Right cardiac atrium (tissue), 5 donors: ENCODE measurements around the gene CFAP100. TPM values are rescaled to one million over a fixed set of nuclear protein-coding genes. Genes with fewer than 3 reads are reported as not detected.

Source experiments
- ATAC-seq, 2 donors: fragments of 200-7000 bp; cut with Tn5 transposase; one replicate each; pipeline versions ENCODE4 v1.8.0 to v1.9.1; 2020; ENCODE audit warnings: moderate library complexity in 2 of 2, mild to moderate bottlenecking in 1 of 2
- DNase-seq, 3 donors: peaks; one replicate each; pipeline ENCODE4 v3.0.0-alpha.2; 2020
- H3K27ac ChIP-seq: one replicate; pipeline ENCODE4 v1.5.1; 2013; ENCODE audit warnings: mild to moderate bottlenecking, low read length, control low read depth, moderate library complexity
- H3K27me3 ChIP-seq: one replicate; pipeline ENCODE4 v1.6.1; 2013; ENCODE audit not compliant: control insufficient read depth, insufficient read depth
- H3K4me1 ChIP-seq: one replicate; pipeline ENCODE4 v1.6.1; 2013; ENCODE audit warnings: low read length; ENCODE audit not compliant: control insufficient read depth, insufficient read depth
- H3K4me3 ChIP-seq: one replicate; pipeline ENCODE4 v1.5.1; 2013; ENCODE audit warnings: low read length, control low read depth
- H3K9me3 ChIP-seq: one replicate; pipeline ENCODE4 v1.6.1; 2013; ENCODE audit warnings: low read length; ENCODE audit not compliant: control insufficient read depth
- WGBS: extraction: QIAGEN DNeasy Blood & Tissue Kit; methylation state at CpG from one replicate; pipeline ENCODE4 v1.1.7; 2013; 5-methylcytosine and 5-hydroxymethylcytosine counted together
- intact Hi-C, 4 donors: fragments of 100-400 bp; cut with DNase I; formaldehyde crosslinking; loops; one replicate each; pipeline versions ENCODE4 v1.11.0 to v1.14.0; 2022 to 2023
- polyA plus RNA-seq: library from polyadenylated mRNA; stranded (reverse); fragments of 200-250 nt; gene quantifications from one replicate; pipeline ENCODE4 v1.2.3, GENCODE V29; 2013
- total RNA-seq, 4 donors: library from RNA; stranded (reverse); fragmentation: NEBNext Ultra II Directional; extraction: Animal tissue kit (Norgen Biotek cat#: 25700); gene quantifications; one replicate each; pipeline ENCODE4 v1.2.1, GENCODE V29; 2021
- donor health status: healthy with polysubstance abuse.
- donor health status: DM: no; HTN: yes; CAD: no.
- donor health status: DM: no; HTN: no; CAD: no.
- donor health status: DM: no; HTN: yes; CAD: no; lungs with severe emphysema.
- donor health status: DM: yes; HTN: yes; CAD: no.

The CFAP100 gene
- total and polyA plus RNA-seq, 5 donors: not detected

DNA sequence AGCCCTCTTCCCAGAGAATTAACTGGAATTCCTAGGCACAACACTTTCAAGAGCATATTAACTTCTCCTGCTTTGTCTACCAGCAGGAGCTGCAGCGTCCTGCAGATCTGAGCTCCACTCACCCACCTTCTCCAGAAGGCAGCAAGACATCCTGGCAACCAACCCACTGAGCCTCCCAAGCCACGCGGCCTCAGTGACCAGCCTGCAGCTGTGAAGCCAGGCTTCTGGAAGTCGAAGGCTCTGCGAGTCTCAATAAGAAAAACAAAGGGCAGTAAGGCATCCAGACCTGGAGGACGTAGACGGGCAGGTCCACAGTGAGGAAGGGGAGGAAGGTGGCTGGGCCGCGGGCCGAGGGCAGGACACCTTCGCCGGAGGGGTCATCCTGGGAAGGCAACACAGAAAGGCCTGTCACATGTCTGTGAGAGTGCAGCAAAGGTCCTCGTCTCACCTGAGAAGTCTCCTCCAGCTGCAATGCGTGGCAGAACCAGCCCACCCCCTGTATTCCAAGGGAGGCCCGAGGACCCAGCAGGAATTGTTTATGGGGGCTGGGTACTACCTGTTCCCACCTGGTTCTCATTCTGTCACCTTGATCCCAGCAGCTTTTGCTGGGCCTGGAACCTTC lies 44.7 kb downstream of the CFAP100 start:
- Histone ChIP-seq H3K9me3 (no peaks in the 10 kb centered on the region), H3K27ac (no peak overlapping the region), H3K4me3 (no peak overlapping the region), H3K4me1 (no peaks in the 10 kb centered on the region), H3K27me3 (no peaks in the 10 kb centered on the region)
- intact Hi-C loops: no loop called here
- no peak for ATAC-seq
- WGBS: 91% methylated on average over 15 of the region's 15 CpGs
- DNase-seq: no peak

DNA sequence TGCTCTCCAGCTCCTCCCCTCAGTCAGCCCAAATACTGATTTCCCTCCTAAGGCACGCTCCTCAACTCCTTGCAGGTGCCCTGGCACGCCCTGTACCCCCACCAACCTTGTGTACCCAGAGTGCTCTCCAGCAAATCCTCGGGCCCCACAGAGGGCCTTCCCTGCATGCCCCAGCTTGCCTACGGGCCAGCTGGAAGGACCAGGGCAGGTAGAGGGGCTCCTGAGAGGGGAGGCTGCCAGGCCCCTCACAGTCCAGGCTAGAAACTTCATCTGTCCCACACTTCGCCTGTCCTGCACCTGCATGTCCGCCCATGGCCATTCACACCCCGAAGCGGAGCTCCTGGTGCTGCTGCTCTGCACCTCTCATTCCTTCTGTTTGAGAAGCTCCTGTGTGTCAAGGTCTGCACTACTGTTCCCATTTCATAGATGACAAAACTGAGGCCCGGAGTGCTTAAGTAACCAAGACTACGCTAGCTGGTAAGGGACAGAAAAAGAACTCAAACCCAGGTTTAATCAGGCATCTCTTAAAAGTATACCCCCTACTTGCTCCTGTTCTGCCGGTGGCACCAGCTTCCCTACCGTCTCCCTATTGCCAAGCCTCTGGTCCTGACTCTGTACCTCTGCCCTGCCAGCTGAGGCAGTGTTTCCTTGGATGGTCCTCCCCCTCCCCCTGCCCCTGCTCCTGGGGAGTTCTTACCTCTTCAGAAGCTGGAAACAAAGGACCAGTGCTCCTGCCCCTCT lies 45.4 kb downstream of the CFAP100 start:
- Histone ChIP-seq H3K27me3 (no peaks in the 10 kb centered on the region), H3K4me1 (no peaks in the 10 kb centered on the region), H3K9me3 (no peaks in the 10 kb centered on the region), H3K27ac (no peak overlapping the region), H3K4me3 (no peak overlapping the region)
- intact Hi-C loops: no loop called here
- no peak for ATAC-seq
- DNase-seq: no peak
- WGBS: 97% methylated on average over 12 of the region's 12 CpGs

GRCh38 chr3:126440709-126440995 lies 45.9 kb downstream of the CFAP100 start:
- no peaks in the 10 kb centered on the region for H3K9me3 ChIP-seq
- intact Hi-C loops: no loop called here
- ATAC-seq (peak in 1 of 2 donors; percentile 20), DNase-seq (no peak)
- H3K4me3 ChIP-seq: no peak overlapping the region
- no peaks in the 10 kb centered on the region for H3K4me1 ChIP-seq
- 94% methylated on average over 9 of the region's 9 CpGs for WGBS
- H3K27me3 ChIP-seq: no peaks in the 10 kb centered on the region
- no peak overlapping the region for H3K27ac ChIP-seq

DNA sequence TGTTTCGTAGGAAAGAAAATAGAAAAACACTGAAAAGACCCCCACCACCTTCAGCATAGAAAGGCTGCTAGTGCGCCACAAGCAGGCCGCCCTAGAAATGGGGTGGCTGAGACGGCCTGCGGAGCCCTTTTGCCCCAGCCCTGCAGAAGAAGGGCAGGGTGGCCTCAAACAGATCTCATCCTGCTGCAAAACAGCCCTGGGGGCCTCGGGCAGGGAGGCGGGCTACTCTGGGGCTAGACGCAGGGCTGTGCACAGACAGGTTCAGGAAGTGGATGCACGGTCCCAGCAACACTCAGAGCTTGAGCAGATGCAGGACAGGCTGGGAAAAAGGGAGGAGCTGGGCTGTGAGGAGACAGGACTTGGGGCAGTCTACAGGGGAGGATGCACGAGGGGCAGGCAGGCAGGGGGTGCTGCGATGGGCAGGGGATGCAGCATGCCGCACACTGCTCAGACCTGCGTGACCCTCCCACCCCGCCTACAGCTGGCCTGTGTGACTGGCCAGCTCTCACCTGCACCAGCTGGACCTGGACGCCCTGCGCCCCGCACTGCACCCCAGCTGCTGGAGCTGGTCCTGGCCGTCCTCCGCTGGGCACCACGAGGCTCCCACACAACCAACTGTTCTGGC lies 46.7 kb downstream of the CFAP100 start:
- Histone ChIP-seq H3K4me1 (no peaks in the 10 kb centered on the region), H3K4me3 (no peak overlapping the region), H3K27me3 (no peaks in the 10 kb centered on the region), H3K9me3 (no peaks in the 10 kb centered on the region), H3K27ac (no peak overlapping the region)
- ATAC-seq: peak in 1 of 2 donors; percentile 21
- intact Hi-C loops: no loop called here
- 93% methylated on average over 20 of the region's 20 CpGs for WGBS
- DNase-seq: no peak

GRCh38 chr3:126442094-126442855 lies 47.6 kb downstream of the CFAP100 start:
- peak; percentile 66 to 90 (median 84) for DNase-seq
- 68% methylated on average over 13 of the region's 13 CpGs for WGBS
- Histone ChIP-seq H3K27ac (no peak overlapping the region), H3K4me1 (no peaks in the 10 kb centered on the region), H3K27me3 (no peaks in the 10 kb centered on the region), H3K9me3 (no peaks in the 10 kb centered on the region), H3K4me3 (no peak overlapping the region)
- intact Hi-C loops: no loop called here
- ATAC-seq: peak in 1 of 2 donors; percentile 34

GRCh38 chr3:126442856-126443242 lies 48.1 kb downstream of the CFAP100 start:
- Histone ChIP-seq H3K4me3 (no peak overlapping the region), H3K9me3 (no peaks in the 10 kb centered on the region), H3K27me3 (no peaks in the 10 kb centered on the region), H3K27ac (no peak overlapping the region), H3K4me1 (peaks cover 3% of the 10 kb centered on the region)
- 86% methylated on average over 3 of the region's 3 CpGs for WGBS
- intact Hi-C loops: no loop called here
- no peak for DNase-seq
- ATAC-seq: no peak

DNA sequence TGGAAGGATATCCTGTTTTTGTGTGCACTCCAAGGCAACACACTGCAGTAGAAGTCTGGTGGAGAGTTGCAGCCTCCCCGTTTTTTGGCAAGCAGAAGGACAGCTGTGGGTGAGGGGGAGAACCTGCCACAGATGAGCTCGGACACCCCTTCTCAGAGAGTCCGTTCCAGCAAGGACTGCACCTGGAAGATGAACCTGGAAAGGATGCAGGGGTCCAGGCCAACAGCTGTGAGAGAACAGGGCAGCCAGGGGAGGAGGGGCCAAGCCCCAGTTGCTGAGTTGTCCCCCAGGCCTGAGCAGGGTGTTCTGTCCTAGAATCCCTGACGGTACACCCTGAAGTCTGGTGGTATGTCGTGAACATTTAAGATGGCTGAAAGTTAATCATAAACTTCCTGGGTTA lies 50.8 kb downstream of the CFAP100 start:
- H3K27me3 ChIP-seq: no peaks in the 10 kb centered on the region
- no peak overlapping the region for H3K27ac ChIP-seq
- H3K4me3 ChIP-seq: no peak overlapping the region
- 55% methylated on average over 5 of the region's 5 CpGs for WGBS
- ATAC-seq (no peak), DNase-seq (no peak)
- no peaks in the 10 kb centered on the region for H3K9me3 ChIP-seq
- H3K4me1 ChIP-seq: peaks cover 3% of the 10 kb centered on the region
- intact Hi-C loops: no loop called here

DNA sequence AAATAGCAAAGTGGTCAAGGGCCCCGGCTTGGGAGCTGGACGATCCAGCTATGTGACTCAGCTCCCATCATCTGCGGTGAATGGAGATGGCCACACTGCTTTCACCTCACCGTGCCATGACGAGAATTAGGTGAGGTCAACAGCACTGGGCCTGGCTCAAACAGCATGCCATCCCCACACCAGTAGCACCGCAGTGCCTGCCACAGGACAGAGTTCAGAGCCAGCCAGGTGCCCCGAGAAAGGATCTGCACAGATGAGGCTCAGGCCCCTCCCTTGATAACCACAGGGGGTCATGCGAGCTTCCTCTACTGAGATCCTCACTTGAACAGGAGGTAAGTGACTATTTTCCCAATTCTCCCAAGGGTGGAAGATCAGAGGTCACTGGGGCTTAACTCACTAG lies 51.6 kb downstream of the CFAP100 start:
- no peak overlapping the region for H3K27ac ChIP-seq
- ATAC-seq: no peak
- H3K4me1 ChIP-seq: peaks cover 3% of the 10 kb centered on the region
- H3K9me3 ChIP-seq: no peaks in the 10 kb centered on the region
- intact Hi-C loops: no loop called here
- WGBS: 94% methylated on average over 8 of the region's 8 CpGs
- no peak for DNase-seq
- no peaks in the 10 kb centered on the region for H3K27me3 ChIP-seq
- H3K4me3 ChIP-seq: no peak overlapping the region

DNA sequence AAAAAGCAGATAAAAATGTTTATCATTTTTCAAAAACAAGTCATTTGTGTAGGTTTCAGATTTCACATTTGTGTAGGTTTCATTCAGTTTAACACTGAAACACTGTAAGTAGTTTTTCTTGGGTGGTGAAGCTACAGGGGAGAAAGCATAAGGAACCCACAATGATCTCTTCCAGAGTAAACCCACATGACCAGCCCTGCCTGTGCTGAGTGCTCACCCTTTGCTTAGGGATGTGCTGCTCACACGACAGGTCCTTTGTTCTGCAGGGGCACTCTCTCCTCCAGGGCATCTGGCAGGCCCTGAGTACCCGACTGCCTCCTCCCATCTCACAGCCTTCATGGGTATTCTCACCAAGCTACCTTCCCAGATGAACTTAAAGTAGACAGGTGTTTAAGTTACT lies 52.1 kb downstream of the CFAP100 start:
- DNase-seq (no peak), ATAC-seq (no peak)
- WGBS: 83% methylated on average over 2 of the region's 2 CpGs
- H3K4me3 ChIP-seq: no peak overlapping the region
- no peaks in the 10 kb centered on the region for H3K9me3 ChIP-seq
- no peak overlapping the region for H3K27ac ChIP-seq
- no peaks in the 10 kb centered on the region for H3K27me3 ChIP-seq
- H3K4me1 ChIP-seq: peaks cover 3% of the 10 kb centered on the region
- intact Hi-C loops: no loop called here

DNA sequence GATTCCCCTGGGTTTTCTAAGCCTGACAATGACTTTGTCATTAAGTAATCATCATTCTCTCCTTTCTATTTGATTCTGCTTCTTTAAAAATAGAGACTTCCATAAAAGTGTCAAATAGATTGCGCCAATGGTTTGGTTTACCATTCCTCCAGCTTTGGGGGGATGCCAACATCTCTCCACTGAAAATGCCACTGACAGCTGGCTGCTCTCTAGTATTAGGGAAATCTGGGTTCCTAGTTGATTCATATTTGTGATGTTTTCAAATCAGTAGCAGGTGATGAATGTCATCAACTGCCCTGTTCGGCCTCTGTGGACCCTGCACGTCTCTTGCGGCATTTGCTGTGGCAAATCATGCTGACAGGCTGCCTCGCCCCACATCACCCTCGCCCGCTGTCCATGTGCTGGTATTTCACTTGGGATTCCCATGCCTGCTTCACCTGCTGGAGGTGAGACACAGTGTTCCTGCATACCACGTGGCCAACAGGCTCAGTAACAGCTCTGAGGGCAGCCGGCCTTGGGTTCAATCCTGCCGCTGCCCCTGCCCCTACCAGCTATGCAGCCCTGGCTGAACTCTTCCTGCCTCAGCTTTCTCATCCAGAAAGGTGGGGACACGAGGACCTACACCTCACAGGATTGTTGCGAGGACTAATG lies 52.9 kb downstream of the CFAP100 start:
- no peak overlapping the region for H3K4me3 ChIP-seq
- peaks cover 3% of the 10 kb centered on the region for H3K4me1 ChIP-seq
- intact Hi-C loops: no loop called here
- DNase-seq: no peak
- no peak for ATAC-seq
- no peak overlapping the region for H3K27ac ChIP-seq
- H3K9me3 ChIP-seq: no peaks in the 10 kb centered on the region
- H3K27me3 ChIP-seq: no peaks in the 10 kb centered on the region
- 76% methylated on average over 12 of the region's 12 CpGs for WGBS
